Measurements from ENCODE around the gene PHLDB1.

The PHLDB1 gene

DNA sequence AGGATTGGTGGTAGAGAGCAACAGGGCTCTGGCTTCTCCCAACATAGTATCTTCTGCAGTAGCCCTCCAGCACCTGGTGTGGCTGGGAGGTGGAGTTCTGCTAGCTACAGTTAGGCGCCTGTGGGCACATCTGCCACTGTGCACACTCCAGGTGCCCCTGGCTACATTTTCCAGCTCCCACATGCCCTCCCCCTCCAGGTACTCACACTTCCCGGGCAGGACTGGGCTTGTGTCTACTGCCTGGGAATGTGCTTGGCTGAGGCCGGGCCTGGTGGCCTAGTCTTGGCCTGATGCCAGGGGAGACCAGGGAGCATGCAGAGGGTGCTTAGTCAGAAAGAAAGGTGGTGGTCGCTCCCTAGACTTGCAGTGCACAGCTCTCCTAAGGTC, 15.8 kb downstream of the PHLDB1 start:
- DNase-seq: no peak

- DNase-seq: no peak
Observed at GRCh38 chr11:118625036-118625690, 17.7 kb downstream of the PHLDB1 start.

DNA sequence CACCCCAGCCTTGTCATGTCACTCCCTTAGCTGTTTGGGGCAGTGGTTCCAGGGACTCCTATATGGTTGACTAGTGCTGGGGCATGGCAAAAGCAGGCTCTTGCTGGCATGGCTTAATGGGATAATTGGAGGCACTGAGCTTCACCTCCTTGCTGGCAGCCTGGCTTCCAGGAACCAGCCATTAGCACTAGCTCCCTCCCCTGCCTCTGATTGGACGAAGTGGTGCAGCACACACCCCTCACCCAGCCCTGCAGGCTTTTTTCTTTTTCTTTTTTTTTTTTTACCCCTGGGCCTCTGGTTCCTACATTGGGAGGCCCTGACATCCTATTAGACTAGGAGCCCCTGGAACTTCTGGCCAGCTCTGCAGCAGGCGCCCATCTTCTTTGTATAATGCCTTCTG, 18.6 kb downstream of the PHLDB1 start:
- no peak for DNase-seq

- DNase-seq: no peak
Observed at GRCh38 chr11:118627566-118627965, 20.2 kb downstream of the PHLDB1 start.

DNA sequence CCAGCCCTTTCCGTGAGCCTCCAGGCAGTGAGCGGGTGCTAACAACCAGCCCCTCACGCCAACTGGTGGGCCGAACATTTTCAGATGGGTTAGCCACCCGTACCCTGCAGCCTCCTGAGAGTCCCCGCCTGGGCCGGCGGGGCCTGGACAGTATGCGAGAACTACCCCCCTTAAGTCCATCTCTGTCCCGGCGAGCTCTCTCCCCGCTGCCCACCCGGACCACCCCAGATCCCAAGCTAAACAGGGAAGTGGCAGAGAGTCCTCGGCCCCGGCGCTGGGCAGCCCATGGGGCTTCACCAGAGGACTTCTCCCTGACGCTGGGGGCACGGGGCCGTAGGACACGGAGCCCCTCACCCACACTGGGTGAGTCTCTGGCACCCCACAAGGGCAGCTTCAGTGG, 20.6 kb downstream of the PHLDB1 start:
- no peak for DNase-seq

GRCh38 chr11:118628432-118628831, 21.0 kb downstream of the PHLDB1 start:
- DNase-seq: no peak

- DNase-seq: no peak
Observed at GRCh38 chr11:118628861-118629549, 21.6 kb downstream of the PHLDB1 start.

DNA sequence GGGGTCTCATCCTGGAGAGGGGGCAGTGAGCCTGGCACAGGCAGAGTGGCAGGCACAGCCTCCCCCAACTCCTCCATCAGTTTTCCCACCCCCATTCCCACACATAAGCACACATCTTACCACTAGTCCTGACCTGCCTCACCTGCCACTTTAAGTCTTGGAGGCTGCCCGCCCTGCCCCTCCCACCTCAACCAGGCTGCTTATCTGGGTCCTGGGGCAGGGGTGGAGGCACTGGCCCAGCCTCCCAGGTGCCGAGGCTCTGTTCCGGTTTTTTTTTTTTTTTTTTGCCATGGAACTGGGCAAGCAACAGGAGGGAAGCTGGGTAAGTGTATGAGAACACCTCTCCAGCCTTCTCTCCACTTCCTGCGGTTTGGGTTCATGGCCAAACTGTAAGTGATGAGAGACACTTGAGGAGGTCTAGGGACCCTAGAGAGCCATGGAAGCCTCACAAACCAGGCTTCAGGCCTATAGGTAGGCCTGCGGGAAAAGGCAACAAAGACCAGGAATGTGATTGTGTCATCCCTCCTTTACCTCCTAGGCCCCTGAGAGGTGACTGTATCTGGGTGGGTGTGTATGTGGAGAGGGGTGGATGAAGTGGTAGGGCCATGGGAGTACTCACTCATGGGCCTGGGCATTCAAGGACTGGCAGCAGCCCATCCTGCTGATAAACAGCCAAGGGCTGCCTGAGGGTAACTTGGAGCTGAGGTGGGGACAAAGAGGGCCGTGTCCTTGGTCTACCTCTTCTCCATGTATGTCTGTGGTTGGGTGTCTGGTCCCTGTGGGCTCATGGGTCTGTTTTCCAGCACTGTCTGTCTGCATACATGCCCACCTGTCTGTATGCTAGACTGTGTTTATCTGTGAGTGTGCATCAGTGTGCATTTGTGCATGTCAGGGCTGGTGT, 22.6 kb downstream of the PHLDB1 start:
- DNase-seq: no peak

DNA sequence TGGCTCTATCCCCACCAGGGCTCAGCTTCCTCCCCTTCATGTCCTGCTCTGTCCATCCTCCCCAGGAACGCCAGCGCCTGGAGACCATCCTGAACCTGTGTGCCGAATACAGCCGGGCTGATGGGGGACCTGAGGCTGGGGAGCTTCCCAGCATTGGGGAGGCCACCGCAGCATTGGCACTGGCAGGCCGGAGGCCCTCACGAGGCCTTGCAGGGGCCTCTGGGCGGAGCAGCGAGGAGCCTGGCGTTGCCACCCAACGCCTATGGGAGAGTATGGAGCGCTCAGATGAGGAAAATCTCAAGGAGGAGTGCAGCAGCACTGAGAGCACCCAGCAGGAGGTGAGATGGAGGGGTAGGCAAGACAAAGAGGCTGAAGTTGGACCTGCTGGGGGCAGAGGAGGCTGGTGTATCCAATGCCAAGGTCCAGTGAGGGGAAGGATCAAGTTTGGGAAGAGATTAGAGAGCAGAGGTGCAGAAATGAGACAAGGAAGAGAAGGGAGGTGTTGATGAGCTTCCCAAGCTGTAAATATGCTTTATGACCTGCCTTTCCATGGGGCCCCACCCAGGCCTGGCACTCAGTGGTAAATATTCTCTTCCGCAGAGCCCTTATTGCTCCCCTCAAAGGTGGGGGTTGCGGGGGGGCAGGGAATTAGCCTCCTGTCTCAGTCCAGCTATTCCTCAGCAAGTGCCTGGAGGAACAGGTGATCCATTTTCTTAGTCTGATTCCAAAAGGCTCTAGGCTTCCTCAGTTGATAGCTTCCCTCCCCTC, 23.9 kb downstream of the PHLDB1 start:
- no peak for DNase-seq

DNA sequence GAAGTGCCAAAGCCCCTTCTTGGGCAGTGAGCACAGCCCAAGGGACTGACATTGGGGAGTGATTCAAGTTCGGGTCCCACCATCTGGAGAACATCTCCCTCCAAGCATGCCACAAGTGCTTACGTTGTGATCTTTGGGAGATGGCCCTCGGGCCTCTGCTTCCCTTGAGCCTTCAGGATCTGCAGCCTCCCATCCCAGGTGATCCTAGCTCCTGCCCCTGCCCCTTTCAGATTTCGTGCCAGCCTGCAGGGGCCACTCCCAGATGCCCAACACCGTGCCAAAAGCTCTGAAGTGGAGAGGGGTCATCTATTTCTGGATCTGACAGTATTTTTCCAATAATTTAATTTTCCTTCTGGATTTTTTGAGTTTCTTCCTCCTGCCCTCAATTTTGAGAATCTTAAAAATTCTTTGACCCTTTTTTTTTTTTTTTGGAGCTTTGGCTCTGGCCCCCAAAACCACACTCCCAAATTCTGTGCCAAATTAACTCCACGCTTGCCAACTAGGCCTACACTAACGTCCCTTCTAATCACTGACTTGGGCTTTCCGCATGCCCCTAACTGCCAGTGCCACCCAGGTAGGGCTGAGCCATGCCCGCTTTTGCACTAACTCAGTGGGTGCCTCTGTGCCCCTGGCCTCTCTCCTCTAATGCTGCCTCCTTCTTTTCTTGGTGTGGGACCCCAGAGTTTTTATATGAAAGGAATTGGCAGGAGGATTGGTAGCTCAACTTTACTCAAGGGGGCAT, 25.3 kb downstream of the PHLDB1 start:
- no peak for DNase-seq

- DNase-seq: no peak
Observed at GRCh38 chr11:118633319-118633690, 25.9 kb downstream of the PHLDB1 start.

GRCh38 chr11:118633979-118634378, 26.6 kb downstream of the PHLDB1 start:
- DNase-seq: no peak

- no peak for DNase-seq
Observed at GRCh38 chr11:118634431-118635236, 27.2 kb downstream of the PHLDB1 start.

DNA sequence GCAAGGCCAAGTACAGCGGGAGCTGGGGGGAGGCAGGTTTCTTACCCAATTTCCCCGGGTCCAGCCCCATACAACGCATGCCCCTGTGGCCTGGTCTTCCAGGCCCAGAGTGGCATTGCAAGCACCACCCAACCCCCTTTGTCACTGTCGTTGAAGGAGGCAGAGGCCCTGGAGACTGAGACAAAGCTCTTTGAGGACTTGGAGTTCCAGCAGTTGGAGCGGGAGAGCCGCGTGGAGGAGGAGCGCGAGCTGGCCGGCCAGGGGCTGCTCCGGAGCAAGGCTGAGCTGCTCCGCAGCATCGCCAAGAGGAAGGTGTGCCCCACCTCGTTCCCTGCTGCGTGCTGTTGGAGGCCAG, 27.8 kb downstream of the PHLDB1 start:
- no peak for DNase-seq

DNA sequence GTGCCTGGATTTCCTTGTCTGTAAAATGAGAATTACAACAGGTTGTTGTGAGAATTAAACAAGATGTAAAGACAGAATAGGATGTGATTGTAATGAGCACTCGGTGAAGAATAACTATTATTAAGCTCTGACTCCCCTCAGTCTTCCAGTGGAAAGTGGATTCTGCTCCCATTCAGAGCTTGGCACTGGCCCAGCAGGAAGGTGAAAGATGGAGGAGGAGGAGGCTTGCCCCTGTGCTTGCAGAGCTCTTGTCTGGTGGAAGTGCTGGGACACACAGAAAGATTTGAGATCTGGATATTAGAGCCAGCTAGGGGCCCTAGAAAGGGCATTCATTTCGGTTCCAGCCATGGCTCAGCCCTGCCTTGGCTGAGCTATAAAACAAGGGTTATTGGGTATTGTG, 28.2 kb downstream of the PHLDB1 start:
- DNase-seq: no peak

DNA sequence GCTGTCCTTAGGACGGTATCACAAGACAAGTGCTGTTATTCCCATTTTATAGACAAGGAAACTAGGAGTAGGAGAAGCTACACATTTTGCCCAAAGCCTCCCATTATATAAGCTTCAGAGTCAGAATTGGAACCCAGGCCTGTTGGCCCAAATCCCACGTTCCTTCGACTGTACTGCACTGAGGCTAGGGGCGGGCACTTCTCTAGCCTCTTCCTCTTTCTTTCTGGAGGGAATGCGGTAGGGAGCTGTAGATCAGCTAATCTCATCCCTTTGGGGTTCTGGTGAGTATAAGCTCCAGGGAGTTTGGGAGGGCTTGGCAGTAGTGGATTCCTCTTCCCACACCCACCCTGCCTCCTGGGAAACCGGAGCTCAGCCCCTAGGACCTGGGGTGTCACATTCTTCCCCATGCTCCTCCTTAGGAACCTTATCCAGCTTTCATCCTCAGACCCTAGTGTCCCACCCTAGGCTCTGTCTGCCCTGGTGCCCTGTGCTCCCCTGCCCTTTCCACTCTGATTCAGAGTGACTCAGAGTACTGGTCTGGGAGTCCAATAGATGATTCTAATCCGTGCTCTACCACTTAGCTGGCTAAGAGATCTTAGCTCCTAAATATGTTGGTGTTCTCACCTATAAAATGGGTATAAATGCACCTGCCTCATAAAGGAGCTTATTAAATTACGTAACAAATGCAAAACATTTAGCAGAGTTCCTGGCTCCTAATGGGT, 29.3 kb downstream of the PHLDB1 start:
- DNase-seq: no peak

GRCh38 chr11:118638726-118639125, 31.3 kb downstream of the PHLDB1 start:
- no peak for DNase-seq

DNA sequence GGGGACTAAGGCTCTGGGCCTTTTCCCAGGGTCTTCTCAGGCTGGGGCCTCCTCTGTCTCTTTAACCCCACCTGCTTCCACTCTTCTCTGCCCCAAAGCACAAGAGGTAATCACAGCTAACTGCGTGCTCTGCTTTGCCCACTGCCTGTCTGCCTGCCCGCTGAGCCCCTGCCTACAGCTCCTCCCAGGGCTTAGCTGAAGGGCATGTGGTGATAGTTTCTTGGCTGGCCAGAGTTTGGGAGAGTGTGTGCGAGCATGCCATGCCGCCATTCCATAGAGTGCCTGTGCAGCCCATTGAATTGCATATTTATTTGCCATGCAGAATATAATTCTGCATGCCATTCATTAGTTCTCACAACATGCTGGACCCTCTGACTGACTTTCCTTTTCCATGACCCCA, 32.5 kb downstream of the PHLDB1 start:
- no peak for DNase-seq

GRCh38 chr11:118640332-118641154, 33.1 kb downstream of the PHLDB1 start:
- no peak for DNase-seq
